Neural progenitor cell (in vitro differentiated cells): ENCODE results near the gene PTPRK. TPM values are rescaled to one million over a fixed set of nuclear protein-coding genes. Genes with fewer than 3 reads are reported as not detected.

Experiments used
- DNase-seq: peaks from one replicate; pipeline ENCODE4 v3.0.0-alpha.2; 2016; ENCODE audit warnings: low spot score
- H2AFZ ChIP-seq: fragments of 200-600 bp; sonication (generic); replicated peaks from 2 replicates; pipeline ENCODE4 v1.6.1; 2016; ENCODE audit warnings: antibody characterized with exemption
- H3F3A ChIP-seq: fragments of 200-600 bp; sonication (generic); 2 replicates; pipeline ENCODE4 v1.6.1; 2016; ENCODE audit warnings: antibody characterized with exemption, low read depth
- H3K27ac ChIP-seq: fragments of 200-600 bp; sonication (generic); 2 replicates; pipeline ENCODE4 v1.5.1; 2016; ENCODE audit warnings: mild to moderate bottlenecking
- H3K27me3 ChIP-seq: fragments of 200-600 bp; sonication (generic); 2 replicates; pipeline ENCODE4 v1.6.1; 2016; ENCODE audit warnings: mild to moderate bottlenecking, moderate library complexity
- H3K36me3 ChIP-seq: fragments of 200-600 bp; sonication (generic); 2 replicates; pipeline ENCODE4 v1.5.1; 2016
- H3K4me1 ChIP-seq: fragments of 200-600 bp; sonication (generic); 2 replicates; pipeline ENCODE4 v1.6.1; 2016; ENCODE audit warnings: mixed run types
- H3K4me2 ChIP-seq: fragments of 200-600 bp; sonication (generic); 2 replicates; pipeline ENCODE4 v1.6.1; 2016
- H3K4me3 ChIP-seq: fragments of 200-600 bp; sonication (generic); 2 replicates; pipeline ENCODE4 v1.5.1; 2016
- H3K79me2 ChIP-seq: fragments of 200-600 bp; sonication (generic); 2 replicates; pipeline ENCODE4 v1.6.1; 2016; ENCODE audit warnings: low read depth
- H3K9ac ChIP-seq: fragments of 200-600 bp; sonication (generic); 2 replicates; pipeline ENCODE4 v1.6.1; 2016
- H3K9me3 ChIP-seq: fragments of 200-600 bp; sonication (generic); 2 replicates; pipeline ENCODE4 v1.5.1; 2016; ENCODE audit warnings: low read depth
- H4K20me1 ChIP-seq: fragments of 200-600 bp; sonication (generic); 2 replicates; pipeline ENCODE4 v1.6.1; 2016; ENCODE audit warnings: low read depth
- H3K27ac Mint-ChIP-seq: 3 replicates; pipeline ENCODE4 v1.8.0; 2021; ENCODE audit warnings: mixed read lengths
- H3K27me3 Mint-ChIP-seq: 2 replicates; pipeline ENCODE4 v1.8.0; 2022; ENCODE audit warnings: low read depth, mild to moderate bottlenecking, inconsistent platforms, moderate library complexity, mixed read lengths; ENCODE audit not compliant: insufficient read depth
- H3K36me3 Mint-ChIP-seq: 3 replicates; pipeline ENCODE4 v1.8.0; 2021; ENCODE audit warnings: mixed read lengths
- H3K4me1 Mint-ChIP-seq: 3 replicates; pipeline ENCODE4 v1.8.0; 2021; ENCODE audit warnings: mixed read lengths
- H3K4me3 Mint-ChIP-seq: 3 replicates; pipeline ENCODE4 v1.8.0; 2021; ENCODE audit warnings: mild to moderate bottlenecking, moderate library complexity, mixed read lengths
- H3K9me3 Mint-ChIP-seq: 3 replicates; pipeline ENCODE4 v1.8.0; 2020; ENCODE audit warnings: mixed read lengths
- CTCF ChIP-seq: fragments of 200-600 bp; sonication (generic); IDR thresholded peaks from 2 replicates; pipeline ENCODE4 v1.5.1; 2017; ENCODE audit warnings: antibody characterized with exemption, mild to moderate bottlenecking
- EZH2 ChIP-seq: fragments of 200-600 bp; sonication (generic); IDR thresholded peaks from 2 replicates; pipeline ENCODE4 v1.6.1; 2017; ENCODE audit warnings: antibody characterized with exemption, mild to moderate bottlenecking, moderate library complexity
- EZH2phosphoT487 ChIP-seq: fragments of 200-600 bp; sonication (generic); IDR thresholded peaks from 2 replicates; pipeline ENCODE4 v1.6.1; 2017; ENCODE audit warnings: antibody characterized with exemption
- total RNA-seq: library from RNA; depleted of rRNA; stranded (reverse); fragments of >200 nt; gene quantifications from 2 replicates; pipeline ENCODE4 v1.2.3, GENCODE V29; 2015; ENCODE audit warnings: low replicate concordance

Gene PTPRK
- total RNA-seq, 1 donor from 2014 or later: 35.0 TPM

DNA sequence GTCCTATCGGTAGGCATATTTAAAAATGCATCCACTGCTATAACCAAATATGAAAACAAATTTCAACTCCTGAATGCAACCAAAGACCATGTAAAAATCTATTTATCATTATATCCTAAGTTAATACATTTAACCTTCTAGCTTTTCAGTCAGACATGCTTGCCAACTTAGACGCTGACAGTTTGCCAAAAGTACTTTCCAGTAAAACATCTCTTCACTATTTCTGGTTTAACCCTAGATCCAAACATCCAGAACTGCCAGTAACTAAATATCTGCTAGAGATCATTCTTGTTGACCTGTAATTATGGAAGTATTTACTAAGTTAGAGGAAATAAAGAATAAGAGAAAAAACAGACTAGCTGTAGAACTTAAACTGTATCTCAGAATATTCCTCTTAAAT, 409.3 kb downstream of the PTPRK start:
- no peak overlapping the region for H3K27ac ChIP-seq
- H3K27me3 ChIP-seq: no peaks in the 10 kb centered on the region
- H3K27me3 Mint-ChIP-seq: no peaks in the 10 kb centered on the region
- H3K27ac Mint-ChIP-seq: no peak overlapping the region
- no peak overlapping the region for H3K4me3 ChIP-seq
- no peaks in the 10 kb centered on the region for H3K36me3 ChIP-seq
- TF ChIP-seq EZH2 (no peak), EZH2phosphoT487 (no peak), CTCF (no peak)
- H3K9ac ChIP-seq: no peak overlapping the region
- H3K79me2 ChIP-seq: no peaks in the 10 kb centered on the region
- H3K4me1 Mint-ChIP-seq: peaks cover 5% of the 10 kb centered on the region
- H3K4me3 Mint-ChIP-seq: no peak overlapping the region
- H4K20me1 ChIP-seq: no peaks in the 10 kb centered on the region
- H2AFZ ChIP-seq: no peak overlapping the region
- H3K4me1 ChIP-seq: no peaks in the 10 kb centered on the region
- H3F3A ChIP-seq: no peaks in the 10 kb centered on the region
- no peaks in the 10 kb centered on the region for H3K9me3 Mint-ChIP-seq
- no peaks in the 10 kb centered on the region for H3K36me3 Mint-ChIP-seq
- DNase-seq: no peak
- H3K9me3 ChIP-seq: no peaks in the 10 kb centered on the region
- H3K4me2 ChIP-seq: no peak overlapping the region

- no peak overlapping the region for H3K4me3 Mint-ChIP-seq
- Histone ChIP-seq H3K36me3 (no peaks in the 10 kb centered on the region), H3K9ac (no peak overlapping the region), H3K4me3 (no peak overlapping the region), H3F3A (no peaks in the 10 kb centered on the region), H3K4me2 (no peak overlapping the region), H3K4me1 (no peaks in the 10 kb centered on the region), H3K9me3 (no peaks in the 10 kb centered on the region), H2AFZ (no peak overlapping the region), H3K27ac (no peak overlapping the region), H3K27me3 (no peaks in the 10 kb centered on the region), H3K79me2 (no peaks in the 10 kb centered on the region), H4K20me1 (no peaks in the 10 kb centered on the region)
- H3K27ac Mint-ChIP-seq: no peak overlapping the region
- H3K27me3 Mint-ChIP-seq: no peaks in the 10 kb centered on the region
- H3K4me1 Mint-ChIP-seq: peaks cover 5% of the 10 kb centered on the region
- no peak for DNase-seq
- no peaks in the 10 kb centered on the region for H3K36me3 Mint-ChIP-seq
- no peaks in the 10 kb centered on the region for H3K9me3 Mint-ChIP-seq
- TF ChIP-seq CTCF: no peak
- TF ChIP-seq EZH2phosphoT487: no peak
- no peak for TF ChIP-seq EZH2
Measured at GRCh38 chr6:128107682-128108081, 412.7 kb downstream of the PTPRK start.

DNA sequence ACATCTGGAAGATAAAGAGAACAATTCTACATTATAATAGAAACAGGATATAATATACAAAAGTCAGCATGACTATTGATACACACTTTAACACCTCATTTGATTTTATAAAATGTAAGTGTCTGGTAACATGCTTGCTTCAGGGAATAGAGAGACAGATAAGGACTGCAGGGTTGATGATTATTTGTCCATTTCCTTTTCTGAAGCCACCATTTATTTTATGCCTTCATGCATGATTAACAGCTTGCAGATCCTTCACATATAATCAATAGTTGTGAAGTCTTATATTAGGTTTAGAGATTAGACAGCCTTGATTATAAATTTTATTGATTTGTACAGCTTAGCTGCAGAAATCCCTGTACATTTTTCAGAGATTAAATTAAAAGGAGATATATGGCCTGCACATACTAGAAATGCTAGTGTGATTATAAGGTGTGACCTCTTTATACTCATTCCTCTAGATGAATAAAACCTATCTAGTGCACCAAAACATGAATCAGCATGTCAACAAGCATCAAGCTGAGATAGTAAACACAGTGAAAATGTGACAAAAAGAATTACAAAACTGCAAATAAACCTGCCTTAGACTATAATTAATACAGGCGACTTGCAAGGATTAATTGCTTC, 420.7 kb downstream of the PTPRK start:
- Histone ChIP-seq H2AFZ (no peak overlapping the region), H3K9me3 (no peaks in the 10 kb centered on the region), H3K27me3 (no peaks in the 10 kb centered on the region), H3K4me1 (no peaks in the 10 kb centered on the region), H3F3A (no peaks in the 10 kb centered on the region), H3K4me2 (no peak overlapping the region), H3K27ac (no peak overlapping the region), H3K36me3 (no peaks in the 10 kb centered on the region), H3K4me3 (no peak overlapping the region), H4K20me1 (no peaks in the 10 kb centered on the region), H3K9ac (no peak overlapping the region), H3K79me2 (no peaks in the 10 kb centered on the region)
- TF ChIP-seq CTCF (no peak), EZH2phosphoT487 (no peak), EZH2 (no peak)
- Mint-ChIP-seq H3K27me3 (peaks cover 1% of the 10 kb centered on the region), H3K4me3 (no peak overlapping the region), H3K4me1 (peaks cover 9% of the 10 kb centered on the region), H3K27ac (no peak overlapping the region), H3K9me3 (no peaks in the 10 kb centered on the region), H3K36me3 (no peaks in the 10 kb centered on the region)
- DNase-seq: no peak
